K562 (cell line): ENCODE results near the gene PIGM. TPM values are rescaled to one million over a fixed set of nuclear protein-coding genes. Genes with fewer than 3 reads are reported as not detected.

Experiments used
- ATAC-seq: fragments of 200-7000 bp; cut with Tn5 transposase; 3 replicates; pipeline ENCODE4 v1.9.1; 2020; ENCODE audit warnings: moderate library complexity
- BruUV-seq: library from RNA; stranded (reverse); fragments of 400-500 nt; replicated peaks from 2 replicates; lab custom pipeline; 2021; lab: Mats Ljungman, UMichigan
- CTCF ChIA-PET: fragments of 300-600 bp; formaldehyde crosslinking; extraction: SDS; loops from one replicate; lab custom pipeline; 2021; ENCODE audit warnings: low intra/inter-chr PET ratio; lab: Yijun Ruan, JAX
- POLR2A ChIA-PET: fragments of 300-600, 350-650 bp; sonication (Branson Sonifier 250); formaldehyde crosslinking; extraction: SDS; loops from one replicate; lab custom pipeline; 2021; ENCODE audit warnings: antibody characterized with exemption, inconsistent platforms; lab: Yijun Ruan, JAX
- DNase-seq, 4 experiments: peaks; one replicate each; pipeline versions ENCODE4 v3.0.0 to v3.0.0-alpha.2; 2011 to 2018; ENCODE audit warnings: low spot score in 3 of 4, mixed read lengths in 3 of 4; ENCODE audit errors: extremely low read depth in 1 of 4
- FAIRE-seq: peaks from 2 replicates; lab custom pipeline; 2011; peaks lifted over from hg19 to GRCh38; lab: Jason Lieb, UNC
- H2AFZ ChIP-seq: 2 replicates; pipeline ENCODE4 v1.6.0; 2011; ENCODE audit warnings: low read depth, low read length, control low read depth, inconsistent platforms
- H3K27ac ChIP-seq: fragments of 200-600 bp; 3 replicates; pipeline ENCODE4 v1.8.0; 2011; ENCODE audit warnings: low read depth, mild to moderate bottlenecking, control low read depth, inconsistent platforms, low read length, moderate library complexity, mixed read lengths; ENCODE audit errors: extremely low read depth
- H3K27me3 ChIP-seq, 2 experiments: fragments of 300-600 bp in 1 of 2; 2 replicates in 1 of 2; 3 replicates in 1 of 2; pipeline versions ENCODE4 v1.6.0 to v1.8.0; 2011; ENCODE audit warnings: inconsistent platforms in 2 of 2, low read length in 2 of 2, mild to moderate bottlenecking in 1 of 2, mixed read lengths in 1 of 2, moderate library complexity in 1 of 2; ENCODE audit not compliant: control insufficient read depth in 2 of 2, insufficient read depth in 2 of 2
- H3K36me3 ChIP-seq: fragments of 300-600 bp; 3 replicates; pipeline ENCODE4 v1.8.0; 2011; ENCODE audit warnings: mild to moderate bottlenecking, low read length, inconsistent platforms; ENCODE audit not compliant: control insufficient read depth, insufficient read depth
- H3K4me1 ChIP-seq, 2 experiments: fragments of 200-600 bp in 1 of 2; replicated peaks in 1 of 2; 2 replicates in 1 of 2; 3 replicates in 1 of 2; pipeline versions ENCODE4 v1.5.1 to v1.8.0; 2011; ENCODE audit warnings: inconsistent platforms in 2 of 2, low read length in 2 of 2, mild to moderate bottlenecking in 1 of 2, mixed read lengths in 1 of 2, moderate library complexity in 1 of 2; ENCODE audit not compliant: control insufficient read depth in 2 of 2, insufficient read depth in 2 of 2
- H3K4me2 ChIP-seq: 2 replicates; pipeline ENCODE4 v1.6.1; 2011; ENCODE audit warnings: low read length, control low read depth, inconsistent platforms, mixed read lengths; ENCODE audit not compliant: insufficient read depth
- H3K4me3 ChIP-seq: fragments of 200-600 bp; sonication (generic), shearing (Covaris generic); 2 replicates; pipeline ENCODE4 v1.5.1; 2016; ENCODE audit warnings: control low read depth, inconsistent platforms
- H3K79me2 ChIP-seq: fragments of 200-600 bp; 3 replicates; pipeline ENCODE4 v1.8.0; 2011; ENCODE audit warnings: low read length, inconsistent platforms; ENCODE audit not compliant: control insufficient read depth, insufficient read depth
- H3K9ac ChIP-seq, 2 experiments: 2 replicates each; pipeline versions ENCODE4 v1.6.0 to v1.6.1; 2011; ENCODE audit warnings: low read depth in 2 of 2, low read length in 2 of 2, control low read depth in 1 of 2, inconsistent platforms in 1 of 2, mild to moderate bottlenecking in 1 of 2, mixed read lengths in 1 of 2; ENCODE audit not compliant: insufficient read depth in 1 of 2
- H3K9me1 ChIP-seq: one replicate; pipeline ENCODE4 v1.6.0; 2011; ENCODE audit warnings: inconsistent platforms, mild to moderate bottlenecking, low read length, moderate library complexity; ENCODE audit not compliant: control insufficient read depth, insufficient read depth
- H3K9me3 ChIP-seq: replicated peaks from 2 replicates; pipeline ENCODE4 v1.5.1; 2011; ENCODE audit warnings: low read depth, low read length, inconsistent platforms; ENCODE audit not compliant: control insufficient read depth, insufficient read depth
- H4K20me1 ChIP-seq: replicated peaks from 2 replicates; pipeline ENCODE4 v1.6.1; 2011; ENCODE audit warnings: low read length, inconsistent platforms, mixed read lengths; ENCODE audit not compliant: control insufficient read depth, insufficient read depth
- CAMTA2 ChIP-seq: fragments of 250-450 bp; sonication (Bioruptor Pico); conservative IDR thresholded peaks from 2 replicates; pipeline ENCODE4 v1.5.1; 2022
- HDAC2 ChIP-seq: fragments of 450-650 bp; IDR thresholded peaks from 2 replicates; pipeline ENCODE4 v1.6.1; 2016; ENCODE audit warnings: mild to moderate bottlenecking
- PHB ChIP-seq: fragments of 250-450 bp; sonication (Bioruptor Pico); IDR thresholded peaks from 2 replicates; pipeline ENCODE4 v1.5.0; 2021
- PKNOX1 ChIP-seq: fragments of 450-650 bp; IDR thresholded peaks from 2 replicates; pipeline ENCODE4 v1.6.1; 2016
- SOX6 ChIP-seq: fragments of 450-650 bp; IDR thresholded peaks from 2 replicates; pipeline ENCODE4 v1.6.1; 2014; ENCODE audit warnings: mild to moderate bottlenecking
- SP1 ChIP-seq: sonication (generic); formaldehyde crosslinking; IDR thresholded peaks from 2 replicates; pipeline ENCODE4 v1.8.1; 2022; ENCODE audit warnings: mild to moderate bottlenecking, missing genetic modification reagents
- WHSC1 ChIP-seq: IDR thresholded peaks from one replicate; pipeline ENCODE4 v1.6.1; 2012; ENCODE audit warnings: low read length, control low read depth, inconsistent platforms
- ZBTB26 ChIP-seq: fragments of 450-650 bp; formaldehyde crosslinking; IDR thresholded peaks from 2 replicates; pipeline ENCODE4 v1.4.0; 2022; ENCODE audit warnings: missing genetic modification characterization
- ZMIZ1 ChIP-seq, 2 experiments: fragments of 150-350 bp in 1 of 2; IDR thresholded peaks; 2 replicates each; pipeline ENCODE4 v1.6.1; 2012 to 2016; ENCODE audit warnings: low read depth in 2 of 2, low read length in 2 of 2, mild to moderate bottlenecking in 1 of 2, moderate library complexity in 1 of 2
- ZNF780A ChIP-seq: fragments of 250-450 bp; sonication (Bioruptor Pico); IDR thresholded peaks from 2 replicates; pipeline ENCODE4 v1.5.0; 2021; ENCODE audit warnings: mild to moderate bottlenecking
- WGBS: fragments of 100-300 bp; shearing (Covaris generic); methylation state at CpG from one replicate; pipeline ENCODE4 v1.1.6; 2016; ENCODE audit warnings: low coverage, mixed read lengths; ENCODE audit not compliant: insufficient coverage; ENCODE audit errors: missing lambda C conversion rate; 5-methylcytosine and 5-hydroxymethylcytosine counted together
- in situ Hi-C: fragments of 300-500 bp; cut with MboI; formaldehyde crosslinking; loops from 4 replicates; pipeline ENCODE4 v1.15.0; 2018; ENCODE audit warnings: inconsistent platforms, mixed read lengths
- intact Hi-C: fragments of 100-400 bp; cut with micrococcal nuclease; formaldehyde crosslinking; loops from 2 replicates; pipeline ENCODE4 v1.14.2; 2022
- polyA plus RNA-seq, 8 experiments: library from polyadenylated mRNA; depleted of rRNA in 4 of 8; stranded (reverse) in 5 of 8; unstranded in 3 of 8; fragments of >200 nt; fragmentation: Nextera tagmentation in 2 of 8; fragmentation: Illumina TruSeq in 1 of 8; extraction: Ambion mirVana in 2 of 8; extraction: Trizol in 1 of 8; gene quantifications; 2 replicates each; pipeline versions ENCODE4 v1.2.1 to v1.2.3, GENCODE V29; 2011 to 2014; ENCODE audit warnings: inconsistent platforms in 1 of 8, missing spikeins in 1 of 8
- total RNA-seq, 7 experiments: library from RNA; depleted of rRNA in 6 of 7; stranded (reverse); fragments of >200 nt in 6 of 7; fragmentation: Illumina TruSeq in 2 of 7; extraction: Trizol in 2 of 7; gene quantifications; 2 replicates each; pipeline versions ENCODE4 v1.2.1 to v1.2.3, GENCODE V29; 2011 to 2021; ENCODE audit warnings: low replicate concordance in 1 of 7

The PIGM gene
- total and polyA plus RNA-seq, 9 of the 15 experiments (the other 6 are each of a cell fraction or from before 2014, with no cell fraction given), result 2.6 to 6.7 (median 4.3) TPM

- Histone ChIP-seq H4K20me1 (peaks cover 3% of the 10 kb centered on the region; the same call in 1 of the 2 replicates), H3K4me3 (no peak overlapping the region), H3K79me2 (no peaks in the 10 kb centered on the region), H3K36me3 (no peaks in the 10 kb centered on the region), H3K4me2 (no peak overlapping the region), H3K9ac (no peak overlapping the region), H3K9me1 (no peaks in the 10 kb centered on the region), H3K27ac (no peak overlapping the region), H3K9me3 (no peaks in the 10 kb centered on the region), H3K4me1 (peaks cover 0 to 11% of the 10 kb centered on the region in 2 experiments; a peak in 2 of 5 replicates), H2AFZ (no peak overlapping the region), H3K27me3 (peaks cover 2 to 7% of the 10 kb centered on the region in 2 experiments; a peak in 2 of 5 replicates)
- in situ Hi-C loops, result no loop called here
- no peak for DNase-seq
- no peak for FAIRE-seq
- WGBS, result 3% methylated on average over 3 of the region's 3 CpGs
- ChIA-PET POLR2A (interaction anchor here (3.2 kb wide), 1 partner anchor 10 kb away, joined by 10 read pairs; no protein-coding TSS in a partner anchor), CTCF (no interaction called here)
- no peak for TF ChIP-seq ZMIZ1 (IDR thresholded peaks at IDR 0.05; ENCODE audit: low read depth in 2 of 2, low read length in 2 of 2)
- TF ChIP-seq SOX6, result no peak
- TF ChIP-seq PHB (CRISPR knock-in tag), result no peak
- no peak for TF ChIP-seq WHSC1
- TF ChIP-seq ZBTB26 (CRISPR knock-in tag), result no peak
- TF ChIP-seq ZNF780A, result no peak
- no peak for TF ChIP-seq HDAC2
- TF ChIP-seq PKNOX1, result no peak
- no peak for TF ChIP-seq CAMTA2
- TF ChIP-seq SP1 (CRISPR knock-in tag), result no peak
- intact Hi-C loops, result no loop called here
- BruUV-seq, result no TSS peak
- no peak for ATAC-seq
Measured at GRCh38 chr1:160018347-160018746, 13.4 kb downstream of the PIGM start.
